T-helper 22 cell (primary cell): ENCODE results near the gene ST6GAL2.

Source experiments
- DNase-seq: peaks from one replicate; pipeline ENCODE4 v3.0.0-alpha.2; 2020; ENCODE audit warnings: low read depth

Gene ST6GAL2, protein sequence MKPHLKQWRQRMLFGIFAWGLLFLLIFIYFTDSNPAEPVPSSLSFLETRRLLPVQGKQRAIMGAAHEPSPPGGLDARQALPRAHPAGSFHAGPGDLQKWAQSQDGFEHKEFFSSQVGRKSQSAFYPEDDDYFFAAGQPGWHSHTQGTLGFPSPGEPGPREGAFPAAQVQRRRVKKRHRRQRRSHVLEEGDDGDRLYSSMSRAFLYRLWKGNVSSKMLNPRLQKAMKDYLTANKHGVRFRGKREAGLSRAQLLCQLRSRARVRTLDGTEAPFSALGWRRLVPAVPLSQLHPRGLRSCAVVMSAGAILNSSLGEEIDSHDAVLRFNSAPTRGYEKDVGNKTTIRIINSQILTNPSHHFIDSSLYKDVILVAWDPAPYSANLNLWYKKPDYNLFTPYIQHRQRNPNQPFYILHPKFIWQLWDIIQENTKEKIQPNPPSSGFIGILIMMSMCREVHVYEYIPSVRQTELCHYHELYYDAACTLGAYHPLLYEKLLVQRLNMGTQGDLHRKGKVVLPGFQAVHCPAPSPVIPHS

DNA sequence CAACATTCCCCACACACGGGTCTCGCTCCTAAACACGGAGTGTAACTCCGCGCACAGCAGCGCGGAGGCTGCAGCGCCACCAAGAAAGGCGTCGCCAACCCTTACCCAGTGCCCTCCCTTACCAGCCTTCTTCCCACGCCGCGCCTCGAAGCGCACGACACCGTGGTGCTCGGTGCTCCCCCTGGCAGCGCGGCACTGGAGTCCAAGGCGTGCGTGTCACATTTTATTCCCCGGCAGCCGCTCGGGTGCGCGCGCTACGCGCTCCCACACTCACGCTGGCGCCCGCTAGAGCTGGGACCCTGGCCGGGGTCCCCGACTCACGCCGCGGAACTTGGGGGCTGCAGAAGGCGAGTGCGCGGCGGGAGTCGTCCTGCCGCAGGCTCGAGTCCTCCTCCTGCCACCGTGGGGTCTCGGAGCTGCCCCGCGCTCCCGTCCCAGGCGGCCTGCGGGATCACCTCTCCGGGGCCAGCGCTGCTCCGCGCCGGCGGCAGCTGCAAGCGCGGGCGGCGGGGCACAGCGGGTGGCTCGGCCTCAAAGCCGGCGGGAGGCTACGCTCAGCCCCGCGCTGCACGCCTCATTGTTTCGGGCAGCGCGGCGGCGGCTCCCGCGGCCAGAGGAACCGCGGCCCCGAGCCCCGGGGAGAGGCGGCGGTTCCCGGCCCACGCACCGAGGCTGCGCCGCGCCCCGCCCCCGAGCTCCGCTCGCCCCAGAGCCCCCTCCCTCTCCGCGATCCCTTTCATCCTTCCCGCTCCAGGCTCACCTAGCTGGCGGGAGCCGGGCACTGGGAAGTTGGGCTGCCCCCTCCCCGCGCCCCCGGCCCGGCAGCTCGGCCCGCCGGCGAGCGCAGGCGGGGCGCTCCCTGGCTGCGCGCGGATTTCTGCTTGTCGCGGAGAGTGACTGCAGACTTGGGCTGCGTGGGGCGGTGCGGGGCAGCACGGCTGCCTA lies at the start of gene ST6GAL2:
ST6GAL2 (minus strand) TSS at position 197 of the 945 bp plus-strand sequence. CDS start 42,190 bp downstream, outside the sequence.
- no peak for DNase-seq

DNA sequence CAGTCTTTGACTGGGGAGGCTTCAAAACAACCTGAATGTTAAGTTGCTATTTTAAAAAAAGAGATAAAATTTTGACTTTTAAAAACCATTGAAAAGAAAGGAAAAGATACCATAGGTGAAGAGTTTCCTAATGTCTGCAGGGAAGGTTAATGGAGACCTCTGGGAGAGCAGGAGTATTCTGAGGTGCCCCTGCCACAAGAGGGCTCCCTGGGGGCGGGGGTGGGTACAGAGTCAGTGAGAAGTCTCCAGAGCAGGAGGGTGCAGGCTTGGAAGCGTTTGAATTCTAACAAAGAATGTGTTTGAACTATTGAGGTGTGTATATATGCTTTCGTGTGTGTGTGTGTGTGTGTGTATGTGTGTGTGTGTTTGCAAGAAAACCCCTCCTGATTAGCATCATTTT lies 46.7 kb upstream of the ST6GAL2 start:
- no peak for DNase-seq

DNA sequence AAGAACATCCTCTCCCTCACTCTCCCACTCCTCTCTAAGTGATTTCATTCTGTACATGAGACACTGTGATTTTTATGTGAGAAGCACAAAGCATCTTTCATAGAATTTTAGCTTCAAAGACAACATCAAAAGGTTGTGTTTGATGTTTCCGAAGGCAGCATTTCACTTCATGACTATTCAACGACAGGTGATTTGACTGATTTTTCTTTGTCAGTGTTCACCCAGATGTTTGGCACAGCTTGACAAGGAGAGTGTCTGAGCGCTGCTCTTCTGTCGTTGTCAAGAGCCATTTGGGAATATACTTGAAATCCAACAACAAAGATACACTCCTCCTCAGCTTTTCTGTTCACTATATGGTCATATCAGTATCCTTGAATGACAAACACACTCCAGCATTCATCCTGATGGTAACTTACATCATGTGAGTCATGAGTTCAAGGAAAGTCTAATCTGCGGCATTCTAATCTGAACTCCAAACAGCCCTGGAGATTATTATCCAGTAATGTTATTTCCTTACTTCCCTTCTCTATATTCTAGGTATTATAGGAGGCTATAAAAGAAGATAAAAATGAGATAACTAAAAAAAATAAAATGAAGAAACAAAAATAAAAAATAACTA lies 45.9 kb upstream of the ST6GAL2 start:
- DNase-seq = no peak

DNA sequence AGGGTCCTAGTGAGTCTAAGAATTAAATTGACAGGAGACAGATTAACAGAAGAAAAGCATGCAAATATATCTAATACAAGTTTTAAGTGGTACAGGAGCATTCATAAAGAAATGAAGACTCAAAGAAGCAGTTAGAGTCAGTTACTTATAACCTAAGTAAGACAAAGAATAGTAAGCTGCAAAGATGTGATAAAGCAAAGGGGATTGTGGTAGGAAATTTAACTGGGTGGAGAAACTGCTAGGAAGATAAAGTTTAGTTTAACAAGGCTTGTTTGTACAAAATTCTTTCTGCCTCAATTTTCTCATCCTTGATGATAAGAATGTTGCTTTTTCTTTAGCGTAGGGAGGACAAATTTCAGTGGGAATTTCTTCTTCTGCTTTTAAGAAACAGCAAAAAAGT lies 35.5 kb upstream of the ST6GAL2 start:
- no peak for DNase-seq

DNA sequence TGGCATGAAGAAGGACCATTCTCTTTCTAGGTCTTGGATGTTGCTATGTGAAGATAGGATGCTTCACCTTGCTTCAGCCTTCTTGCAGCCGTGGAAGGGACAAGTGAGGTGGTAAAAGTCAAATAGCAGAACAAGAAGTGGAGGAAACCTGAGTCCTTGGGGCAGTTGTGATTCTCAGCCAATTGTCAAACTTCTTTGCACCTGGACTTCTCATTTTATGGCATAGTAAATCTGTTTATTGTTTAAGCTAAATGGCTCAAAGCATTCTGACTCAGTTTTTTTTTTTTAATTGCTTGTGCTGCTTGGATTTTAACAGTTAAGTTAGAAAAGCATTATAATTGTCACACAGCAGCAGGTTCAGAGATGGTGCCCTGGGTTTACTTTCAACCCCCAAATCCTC lies 33.0 kb upstream of the ST6GAL2 start:
- no peak for DNase-seq

DNA sequence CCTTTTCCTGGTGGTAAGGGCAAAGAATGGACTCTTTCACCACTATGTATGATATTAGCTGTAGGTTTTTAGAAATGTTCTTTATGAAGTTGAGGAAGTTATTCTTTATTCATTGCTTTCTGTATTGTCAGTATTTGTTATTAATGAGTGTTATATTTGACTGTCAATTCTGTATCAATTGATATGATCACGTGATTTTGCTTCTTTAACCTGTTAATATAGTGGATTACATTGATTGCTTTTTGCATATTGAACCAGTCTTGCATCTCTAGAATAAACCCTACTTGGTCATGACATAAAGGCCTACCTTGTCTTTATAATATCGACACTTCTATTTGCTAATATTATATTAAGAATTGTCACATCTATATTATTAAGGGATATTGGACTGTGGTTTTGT lies 18.3 kb upstream of the ST6GAL2 start:
- DNase-seq = no peak

DNA sequence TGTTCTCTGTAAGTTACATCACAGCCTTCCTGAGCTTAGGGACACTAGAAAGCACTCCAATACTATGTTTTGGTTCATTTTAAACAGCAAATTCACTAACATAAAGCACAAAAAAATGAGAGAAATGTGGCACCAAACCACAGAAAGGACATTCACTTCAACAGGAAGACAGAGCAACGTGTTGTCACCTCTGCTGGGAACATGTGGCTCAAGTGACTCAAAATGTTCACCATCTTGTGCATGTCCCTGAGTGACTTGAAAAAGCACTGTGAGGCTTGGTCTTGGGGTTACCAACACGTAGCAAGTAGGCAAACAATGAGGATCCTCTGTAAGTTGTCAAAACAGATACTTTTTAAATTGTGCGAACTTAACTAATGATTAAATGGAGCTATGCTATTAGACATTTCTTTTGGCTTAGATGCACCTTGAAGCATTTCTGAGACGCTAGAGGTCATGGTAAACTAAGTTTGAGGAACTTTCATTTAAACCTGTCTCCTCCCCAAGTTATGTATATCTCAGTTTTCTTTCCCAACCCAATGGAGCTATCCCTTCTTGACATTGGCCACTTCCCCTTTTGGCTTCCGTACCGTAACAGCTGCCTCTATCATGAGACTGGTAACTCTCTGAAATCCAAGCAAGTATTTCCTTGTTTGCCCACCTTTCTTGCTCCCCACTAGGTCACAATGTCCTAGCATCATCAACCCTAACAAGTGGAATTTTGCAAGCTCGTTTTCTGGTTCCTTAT lies 14.0 kb upstream of the ST6GAL2 start:
- no peak for DNase-seq

DNA sequence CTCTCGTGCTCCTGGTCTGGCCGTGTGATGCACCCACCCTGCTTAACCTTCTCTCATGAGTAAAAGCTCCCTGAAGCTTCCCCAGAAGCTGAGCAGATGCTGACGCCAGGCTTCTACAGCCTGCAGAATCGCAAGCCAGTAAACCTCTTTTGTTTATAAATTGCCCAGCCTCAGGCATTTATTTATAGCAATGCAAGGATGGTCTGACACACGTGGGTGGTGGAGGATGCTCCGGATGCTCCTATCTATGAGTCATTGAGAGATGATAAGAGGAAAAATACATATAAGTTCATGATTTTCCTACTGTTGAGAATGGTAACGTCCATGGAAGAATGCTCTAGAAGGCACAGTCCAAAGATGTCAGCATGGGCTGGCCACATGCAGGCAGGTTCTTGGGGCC lies 8.6 kb upstream of the ST6GAL2 start:
- no peak for DNase-seq

DNA sequence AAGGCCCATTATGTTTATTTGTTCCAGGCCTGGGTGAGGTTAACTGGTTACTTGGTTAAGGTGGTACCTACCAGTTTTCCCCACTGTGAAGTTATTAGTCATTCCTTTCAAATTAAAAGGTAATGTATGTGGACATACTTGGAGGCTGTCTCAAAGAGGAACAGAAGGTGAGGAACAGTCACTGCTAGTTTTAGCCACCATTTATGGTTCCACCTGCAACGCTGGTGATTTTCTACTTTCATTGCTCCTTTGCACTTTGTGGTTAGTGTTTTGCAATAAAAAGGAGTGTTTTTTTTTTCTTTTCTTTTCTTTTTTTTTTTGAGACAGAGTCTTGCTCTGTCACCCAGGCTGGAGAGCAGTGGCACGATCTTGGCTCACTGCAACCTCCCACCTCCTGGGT lies 6.1 kb upstream of the ST6GAL2 start:
- DNase-seq = no peak

DNA sequence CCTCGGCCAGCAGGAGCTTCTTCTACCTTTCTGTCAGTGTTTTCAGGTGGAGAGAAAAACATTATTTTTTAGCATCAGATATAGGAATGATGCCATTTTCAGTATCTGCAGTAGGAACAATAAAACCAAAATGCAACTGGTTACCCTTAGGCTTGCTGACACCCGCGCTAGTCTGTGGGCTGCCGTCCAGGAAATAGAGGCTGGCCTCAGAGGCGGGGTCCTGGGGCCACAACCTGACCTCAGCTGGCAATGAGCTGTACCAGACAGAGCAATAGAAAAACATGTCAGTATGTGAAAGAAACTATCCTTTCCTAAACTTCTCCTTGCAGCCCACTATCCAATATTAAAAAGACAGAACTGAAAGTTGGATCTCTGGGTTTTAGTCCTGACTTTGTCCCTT lies 4.6 kb upstream of the ST6GAL2 start:
- DNase-seq = no peak

DNA sequence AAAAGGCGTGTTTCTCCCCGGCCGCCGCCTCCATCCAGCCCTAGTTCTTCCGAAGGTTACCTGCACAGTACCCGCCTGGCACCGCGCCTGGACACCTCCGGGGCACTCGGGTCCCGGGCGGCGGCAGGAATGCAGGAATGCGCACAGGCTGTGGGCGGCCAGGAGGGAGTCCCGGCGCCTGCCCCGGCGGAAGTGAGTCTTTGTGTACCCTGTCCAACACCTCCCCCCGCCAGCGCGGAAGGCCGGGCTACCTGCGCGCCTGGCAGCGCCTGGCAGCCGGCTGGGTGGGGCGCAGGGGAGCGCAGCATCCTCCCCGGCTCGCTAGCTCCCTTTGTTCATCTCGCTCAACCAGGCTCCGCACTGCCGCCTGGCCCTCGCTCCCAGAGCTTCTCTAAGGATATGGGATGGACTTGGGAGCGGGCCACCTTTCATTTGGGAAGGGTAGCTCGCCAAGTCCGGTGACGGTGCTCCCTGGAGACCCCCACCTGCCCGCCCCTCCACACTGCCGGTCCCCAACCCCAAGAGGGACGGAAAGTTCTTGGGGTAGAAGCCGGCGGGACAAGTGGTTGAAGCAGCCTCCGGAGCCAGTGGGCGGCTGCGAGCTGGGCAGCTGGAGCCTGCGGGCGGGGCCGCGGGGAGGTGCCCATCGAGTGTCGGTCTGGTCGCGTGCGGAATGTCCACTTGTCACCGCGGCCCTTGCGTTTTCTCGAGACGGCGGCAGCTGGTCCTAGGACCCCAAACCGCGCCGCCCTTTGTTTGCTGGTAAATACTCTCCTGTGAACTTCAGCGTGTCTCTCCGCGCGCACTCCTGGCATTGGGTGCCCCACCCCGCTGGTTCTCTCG lies 1.2 kb upstream of the ST6GAL2 start:
- DNase-seq = no peak

DNA sequence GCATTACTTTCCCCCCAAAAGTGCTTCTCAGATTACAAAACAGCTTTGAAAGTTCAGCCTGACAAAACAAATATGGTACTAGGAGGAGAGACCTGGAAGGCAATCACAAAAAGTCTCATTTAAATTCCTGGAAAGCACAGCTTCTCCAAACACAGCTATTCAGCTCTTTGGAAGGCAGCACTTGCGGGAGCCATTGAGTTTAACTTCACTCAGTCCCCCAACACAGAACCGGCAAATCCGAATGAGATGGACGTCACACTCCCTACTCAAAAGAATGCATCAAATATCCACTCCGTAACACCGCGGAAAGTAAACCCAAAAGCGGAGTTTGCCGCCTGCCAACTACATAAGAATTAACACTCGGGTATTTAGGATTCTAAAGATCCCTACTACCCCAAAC lies 638 bp downstream of the ST6GAL2 start:
- DNase-seq = no peak

DNA sequence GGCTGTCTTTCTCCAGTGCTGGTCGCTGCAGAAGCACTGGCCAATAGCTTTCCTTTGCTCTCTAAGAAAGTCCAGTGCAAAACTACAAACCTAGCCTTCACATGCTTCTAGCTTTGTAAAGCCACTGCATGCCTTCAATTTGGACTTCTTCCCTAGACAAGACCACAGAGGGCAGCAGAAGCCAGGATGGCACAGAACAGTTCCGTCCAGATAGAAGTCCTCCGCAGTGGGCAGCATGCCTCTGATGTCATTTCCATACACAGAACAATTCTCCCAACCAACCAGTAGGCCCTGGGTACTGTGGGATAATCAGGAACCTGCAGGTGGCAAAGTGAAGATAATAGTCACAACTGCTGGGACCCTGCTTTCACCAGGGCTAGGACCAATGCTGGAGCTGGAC lies 3.3 kb downstream of the ST6GAL2 start:
- DNase-seq = no peak

DNA sequence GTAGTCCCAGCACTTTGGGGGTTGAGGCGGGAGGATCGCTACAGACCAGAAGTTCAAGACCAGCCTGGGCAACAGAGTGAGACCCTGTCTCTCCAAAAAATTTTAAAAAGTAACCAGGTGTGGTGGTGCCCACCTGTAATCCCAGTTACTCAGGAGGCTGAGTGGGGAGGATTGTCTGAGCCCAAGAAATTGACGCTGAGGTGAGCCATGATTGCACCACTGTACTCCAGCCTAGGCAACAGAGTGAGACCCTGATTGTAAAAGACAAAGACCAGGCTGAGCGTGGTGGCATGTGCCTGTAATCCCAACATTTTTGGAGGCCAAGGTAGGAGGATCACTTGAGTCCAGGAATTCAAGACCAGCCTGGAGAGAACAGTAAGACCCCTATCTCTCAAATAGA lies 7.8 kb downstream of the ST6GAL2 start:
- DNase-seq = no peak

DNA sequence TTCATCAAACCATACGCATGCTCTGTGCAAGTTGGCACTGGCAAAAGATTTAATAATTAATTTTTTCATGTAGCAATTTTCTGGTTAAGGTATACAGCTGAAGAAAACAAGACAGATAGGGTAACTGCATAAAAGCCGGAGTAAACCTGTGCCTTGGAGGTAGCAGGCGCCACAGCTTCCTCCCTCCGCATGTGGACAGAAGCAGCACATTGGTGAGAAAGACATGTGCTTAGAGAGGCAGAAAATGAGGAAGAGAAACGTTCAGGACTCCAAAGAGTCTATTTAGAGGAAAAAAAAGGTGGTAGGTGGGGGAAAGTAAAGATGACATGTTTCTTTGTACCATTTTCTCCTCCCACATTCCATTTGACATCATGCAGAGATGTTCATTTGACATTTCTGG lies 9.3 kb downstream of the ST6GAL2 start:
- no peak for DNase-seq

DNA sequence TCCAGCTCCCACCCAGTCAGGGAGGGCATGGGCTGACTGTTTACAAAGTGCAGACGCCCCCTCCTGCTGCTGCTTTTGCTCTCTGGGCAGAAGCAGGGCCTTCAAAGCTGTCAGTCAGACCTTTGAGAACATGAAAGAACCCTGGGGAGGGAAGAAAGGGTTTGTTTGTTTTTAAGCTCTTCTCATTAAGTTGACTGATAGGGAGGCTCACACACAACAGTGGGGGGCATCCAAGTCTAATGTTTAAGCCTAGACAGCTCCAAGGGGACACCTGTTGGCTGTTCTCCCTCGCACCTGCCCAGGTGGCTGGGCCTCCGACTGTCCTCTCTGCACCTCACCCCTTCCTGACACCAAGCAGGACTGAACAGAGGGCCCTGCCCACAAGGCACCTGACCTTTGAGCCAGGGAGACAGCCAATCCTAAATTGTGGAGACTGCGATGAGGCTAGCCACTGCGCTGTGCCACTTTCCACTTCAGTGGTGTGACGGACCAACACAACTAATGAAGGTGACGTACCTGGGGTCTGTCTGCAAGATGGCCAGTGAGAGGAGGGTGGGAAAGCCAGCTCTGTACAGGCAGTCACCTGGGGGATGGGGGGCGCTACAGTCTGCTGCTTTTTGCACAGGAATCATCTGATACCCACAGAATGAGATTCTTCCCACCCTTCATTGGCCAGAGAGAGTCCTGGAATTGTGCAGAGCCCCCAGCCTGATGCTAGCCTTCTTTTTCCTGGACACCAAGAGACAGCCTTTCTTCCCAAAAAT lies 16.3 kb downstream of the ST6GAL2 start:
- no peak for DNase-seq

DNA sequence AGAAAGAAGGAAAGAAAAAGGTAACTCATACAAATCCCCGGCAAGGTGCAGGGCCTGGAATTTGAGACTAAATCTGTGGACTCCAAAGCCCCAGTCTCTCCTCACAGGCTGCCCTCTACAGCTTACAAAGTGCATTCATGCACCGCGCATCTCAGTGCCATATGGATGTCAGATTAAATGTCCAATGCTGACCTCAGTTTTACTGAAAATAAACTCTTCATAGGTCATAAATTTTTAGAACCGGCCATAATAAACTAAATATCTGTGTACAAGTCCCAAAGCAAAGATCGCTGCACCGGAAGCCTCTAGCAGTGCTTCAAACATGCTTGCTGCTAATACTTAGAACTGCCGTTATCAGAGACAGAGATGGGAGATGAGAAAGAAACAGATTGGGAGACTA lies 17.7 kb downstream of the ST6GAL2 start:
- DNase-seq = no peak

DNA sequence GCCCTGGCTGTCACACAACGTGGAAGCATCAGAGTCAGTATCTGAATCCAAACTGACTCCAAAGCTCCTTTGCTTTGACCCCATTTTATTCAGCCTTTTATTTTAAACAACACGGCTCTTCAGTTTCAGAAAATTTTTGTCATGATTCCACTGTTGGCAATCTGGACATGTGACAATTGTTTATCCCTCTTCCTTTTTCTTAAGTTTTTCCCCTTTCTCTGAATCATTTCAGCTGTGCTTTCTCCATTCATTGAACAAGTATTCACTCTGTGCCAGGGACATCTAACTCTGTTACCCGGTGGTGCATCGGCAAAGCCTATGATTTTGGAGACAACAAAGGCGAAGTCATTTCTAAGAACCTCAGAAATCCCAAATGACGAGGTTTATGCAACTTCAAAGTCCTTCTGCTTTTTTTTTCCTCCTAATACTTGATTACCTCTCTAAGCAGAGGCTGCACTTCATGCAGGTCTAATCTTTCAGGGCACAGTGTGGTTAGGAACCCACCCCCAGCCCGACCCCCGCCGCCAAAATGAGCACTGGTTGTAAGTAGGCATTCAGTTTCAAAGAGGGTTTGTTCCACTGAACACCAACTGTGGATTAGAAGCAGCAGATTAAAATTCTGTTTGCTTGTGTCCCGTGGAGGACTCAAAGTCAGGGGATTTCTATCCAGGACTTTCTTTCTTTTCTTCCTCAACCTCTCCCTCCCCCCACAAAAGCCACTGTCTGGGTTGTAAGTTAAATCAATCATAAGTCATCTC lies 18.6 kb downstream of the ST6GAL2 start:
- DNase-seq = no peak

DNA sequence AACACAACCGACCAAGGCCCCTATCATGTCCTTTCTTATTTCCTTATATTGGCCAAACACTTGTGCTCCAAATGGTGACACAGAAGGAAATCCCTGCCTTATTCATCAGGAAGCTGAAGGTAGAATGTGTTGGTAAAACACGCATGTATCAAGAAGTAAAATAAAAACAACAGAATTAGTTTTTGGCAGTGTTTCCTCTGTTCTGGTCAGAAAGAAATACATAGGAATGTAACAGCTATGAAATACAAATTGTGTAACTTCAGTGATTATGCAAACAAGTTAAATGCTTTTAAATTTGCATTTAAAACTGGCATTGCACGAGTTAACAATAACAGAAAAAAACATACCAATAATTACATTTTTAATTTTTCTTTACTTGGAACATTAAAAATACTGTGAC lies 19.3 kb downstream of the ST6GAL2 start:
- DNase-seq = no peak
